Keratinocyte (primary cell): ENCODE measurements around the gene RPS6KA5.

ENCODE experiments used
- CTCF ChIP-seq, 3 experiments: IDR thresholded peaks in 1 of 3; conservative IDR thresholded peaks in 1 of 3; optimal IDR thresholded peaks in 1 of 3; 2 replicates in 2 of 3; 3 replicates in 1 of 3; pipeline versions ENCODE3 to v1.5.1; 2011; ENCODE audit warnings: low read length in 3 of 3, mild to moderate bottlenecking in 3 of 3, moderate library complexity in 2 of 3, control low read depth in 1 of 3, inconsistent platforms in 1 of 3; ENCODE audit not compliant: insufficient read depth in 2 of 3; ENCODE audit errors: extremely low read depth in 1 of 3
- EZH2 ChIP-seq: IDR thresholded peaks from one replicate; pipeline ENCODE4 v1.6.1; 2012; ENCODE audit warnings: inconsistent platforms, mild to moderate bottlenecking, low read length, moderate library complexity

GRCh38 chr14:91082282-91082681 lies 21.8 kb upstream of the RPS6KA5 start:
- no peak for TF ChIP-seq CTCF (optimal IDR thresholded peaks at IDR 0.05 in 1 of 3, IDR thresholded peaks at IDR 0.05 in 1 of 3, conservative IDR thresholded peaks at IDR 0.05 in 1 of 3; ENCODE audit: extremely low read depth in 1 of 3, insufficient read depth in 2 of 3, low read length in 3 of 3)
- TF ChIP-seq EZH2: no peak
